ENCODE results near the gene NSUN4. TPM values are rescaled to one million over a fixed set of nuclear protein-coding genes. Genes with fewer than 3 reads are reported as not detected.
"Not testable (repeated sequence)": the region's sequence is repeated elsewhere in the genome, so short reads cannot be mapped to it uniquely, and the experiment has no call there.

Gene NSUN4
- total and polyA plus RNA-seq, 9 donors, result 12.2 to 35.2 (median 17.4) TPM

DNA sequence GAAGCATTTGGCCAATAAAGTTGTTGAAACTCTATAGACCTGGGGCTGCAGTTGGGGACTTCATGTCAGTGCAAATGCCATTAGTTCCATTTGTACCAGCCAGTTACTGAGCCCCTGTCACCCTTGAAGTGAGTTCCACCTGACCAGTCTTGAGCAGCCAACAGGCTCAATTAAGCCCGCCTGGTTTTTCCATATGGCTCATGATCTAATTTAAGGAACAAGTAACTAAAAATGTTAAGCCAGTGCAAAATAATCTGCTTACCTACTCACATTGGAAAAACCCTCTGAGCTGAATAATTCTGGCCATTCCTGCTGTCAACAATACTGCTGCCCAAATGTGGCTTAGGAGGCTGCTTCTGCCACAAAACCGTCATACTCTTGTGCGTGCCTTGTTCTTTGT is 21.6 kb downstream of the NSUN4 start:
- H3K4me3 ChIP-seq, result no peak overlapping the region
- H3K9me3 ChIP-seq, result no peaks in the 10 kb centered on the region
- no peaks in the 10 kb centered on the region for H3K36me3 ChIP-seq
- WGBS, 3 donors, result 83 to 86% (median 84%) methylated on average over 3 of the region's 3 CpGs
- intact Hi-C loops (cut with DNase I), result no loop called here
- DNase-seq, result no peak
- no peaks in the 10 kb centered on the region for H3K27me3 ChIP-seq
- no peaks in the 10 kb centered on the region for H3K4me1 ChIP-seq (ENCODE audit: insufficient read depth)
- TF ChIP-seq, protein P1, sequence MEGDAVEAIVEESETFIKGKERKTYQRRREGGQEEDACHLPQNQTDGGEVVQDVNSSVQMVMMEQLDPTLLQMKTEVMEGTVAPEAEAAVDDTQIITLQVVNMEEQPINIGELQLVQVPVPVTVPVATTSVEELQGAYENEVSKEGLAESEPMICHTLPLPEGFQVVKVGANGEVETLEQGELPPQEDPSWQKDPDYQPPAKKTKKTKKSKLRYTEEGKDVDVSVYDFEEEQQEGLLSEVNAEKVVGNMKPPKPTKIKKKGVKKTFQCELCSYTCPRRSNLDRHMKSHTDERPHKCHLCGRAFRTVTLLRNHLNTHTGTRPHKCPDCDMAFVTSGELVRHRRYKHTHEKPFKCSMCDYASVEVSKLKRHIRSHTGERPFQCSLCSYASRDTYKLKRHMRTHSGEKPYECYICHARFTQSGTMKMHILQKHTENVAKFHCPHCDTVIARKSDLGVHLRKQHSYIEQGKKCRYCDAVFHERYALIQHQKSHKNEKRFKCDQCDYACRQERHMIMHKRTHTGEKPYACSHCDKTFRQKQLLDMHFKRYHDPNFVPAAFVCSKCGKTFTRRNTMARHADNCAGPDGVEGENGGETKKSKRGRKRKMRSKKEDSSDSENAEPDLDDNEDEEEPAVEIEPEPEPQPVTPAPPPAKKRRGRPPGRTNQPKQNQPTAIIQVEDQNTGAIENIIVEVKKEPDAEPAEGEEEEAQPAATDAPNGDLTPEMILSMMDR (IDR thresholded peaks at IDR 0.05), result no peak
- no peak for TF ChIP-seq POLR2A (IDR thresholded peaks at IDR 0.05)
- no peak for TF ChIP-seq EP300 (IDR thresholded peaks at IDR 0.05)
- H3K27ac ChIP-seq, result no peak overlapping the region

DNA sequence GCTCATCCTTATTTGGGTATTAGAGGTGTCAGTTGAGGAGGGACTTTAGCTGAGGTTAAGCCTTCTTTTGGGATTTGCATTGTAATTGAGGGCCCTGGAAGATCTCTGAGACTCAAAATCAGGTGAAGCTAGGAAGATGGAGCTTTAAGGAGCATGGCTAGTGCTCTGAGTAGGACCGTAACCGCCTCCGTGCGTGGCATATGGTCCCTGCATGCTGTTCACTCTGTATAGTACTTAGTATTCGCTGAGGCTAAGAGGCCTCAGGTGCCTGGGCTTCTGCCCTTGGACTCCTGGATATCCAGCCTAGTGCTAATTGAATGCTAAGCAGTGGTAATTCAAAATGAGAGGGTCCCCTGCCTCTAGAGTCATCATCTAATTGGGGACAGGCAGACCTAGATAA is 22.5 kb downstream of the NSUN4 start:
- DNase-seq, result no peak
- Histone ChIP-seq H3K4me3 (no peak overlapping the region), H3K9me3 (no peaks in the 10 kb centered on the region), H3K4me1 (ENCODE audit: insufficient read depth) (no peaks in the 10 kb centered on the region), H3K27ac (no peak overlapping the region), H3K36me3 (no peaks in the 10 kb centered on the region), H3K27me3 (no peaks in the 10 kb centered on the region)
- 93 to 98% (median 96%) methylated on average over 5 of the region's 5 CpGs for WGBS, 3 donors
- TF ChIP-seq POLR2A (IDR thresholded peaks at IDR 0.05) (no peak), EP300 (IDR thresholded peaks at IDR 0.05) (no peak)
- TF ChIP-seq, protein P1 (IDR thresholded peaks at IDR 0.05), result no peak
- intact Hi-C loops (cut with DNase I), result no loop called here

DNA sequence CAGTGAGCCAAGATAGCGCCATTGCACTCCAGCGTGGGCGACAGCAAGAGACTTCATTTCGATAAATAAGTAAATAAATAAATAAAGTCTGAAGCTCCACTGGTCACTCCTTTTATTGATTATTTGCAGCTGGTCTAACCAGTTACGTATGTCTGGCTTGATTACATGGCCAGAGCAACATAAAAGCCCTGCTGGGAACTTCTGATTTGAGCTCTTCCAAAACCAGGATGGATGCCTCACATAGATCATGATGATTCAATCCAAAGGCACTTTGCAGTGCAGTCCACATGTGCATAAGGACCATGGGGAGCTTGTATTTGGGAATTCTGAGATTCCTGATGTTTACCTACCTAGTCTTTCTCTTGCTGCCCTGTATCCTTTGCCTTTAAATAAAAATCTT is 24.0 kb downstream of the NSUN4 start:
- no peak overlapping the region for H3K4me3 ChIP-seq
- TF ChIP-seq EP300 (IDR thresholded peaks at IDR 0.05) (no peak), POLR2A (IDR thresholded peaks at IDR 0.05) (no peak)
- TF ChIP-seq, protein P1 (IDR thresholded peaks at IDR 0.05), result no peak
- DNase-seq, result no peak
- intact Hi-C loops (cut with DNase I), result no loop called here
- no peaks in the 10 kb centered on the region for H3K4me1 ChIP-seq (ENCODE audit: insufficient read depth)
- H3K9me3 ChIP-seq, result no peaks in the 10 kb centered on the region
- H3K36me3 ChIP-seq, result no peaks in the 10 kb centered on the region
- H3K27me3 ChIP-seq, result no peaks in the 10 kb centered on the region
- H3K27ac ChIP-seq, result no peak overlapping the region
- WGBS, 3 donors, result 68 to 90% (median 88%) methylated on average over 5 of the region's 5 CpGs

DNA sequence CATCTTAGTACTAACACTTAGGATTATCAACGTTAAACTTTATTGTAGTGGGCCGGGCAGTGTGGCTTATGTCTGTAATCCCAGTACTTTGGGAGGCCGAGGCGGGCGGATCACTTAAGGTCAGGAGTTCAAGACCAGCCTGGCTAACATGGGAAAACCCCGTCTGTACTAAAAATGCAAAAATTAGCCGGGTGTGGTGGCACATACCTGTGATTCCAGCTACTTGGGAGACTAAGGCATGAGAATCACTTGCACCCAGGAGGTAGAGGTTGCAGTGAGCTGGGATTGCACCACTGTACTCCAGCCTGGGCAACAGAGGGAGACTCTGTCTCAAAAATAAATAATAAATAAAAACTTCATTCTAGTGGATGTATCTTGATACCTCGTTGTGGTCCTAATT is 25.2 kb downstream of the NSUN4 start:
- H3K27ac ChIP-seq; H3K36me3 ChIP-seq; intact Hi-C loops (cut with DNase I); H3K27me3 ChIP-seq; DNase-seq; H3K4me1 ChIP-seq (ENCODE audit: insufficient read depth); H3K4me3 ChIP-seq; H3K9me3 ChIP-seq: not testable (repeated sequence)
- 90 to 93% (median 92%) methylated on average over 8 of the region's 8 CpGs for WGBS, 3 donors

DNA sequence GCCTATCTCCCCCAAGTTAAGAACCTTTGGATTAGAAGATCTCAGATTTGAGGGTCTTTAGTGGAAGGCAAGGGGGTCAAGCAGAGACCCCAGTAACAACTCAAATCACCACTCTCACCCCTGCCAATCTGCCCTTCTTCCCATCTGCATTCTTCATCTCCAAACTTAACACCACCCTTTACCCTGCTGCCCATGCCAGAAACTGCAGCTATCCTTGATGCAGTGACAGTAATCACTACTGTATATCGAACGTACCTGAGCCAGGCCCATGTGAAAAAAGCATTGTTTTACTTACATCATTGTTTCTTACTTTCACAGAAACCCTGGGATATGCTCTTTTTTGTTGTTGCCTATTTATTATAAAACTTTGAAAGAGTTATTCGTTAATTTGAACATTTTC is 26.5 kb downstream of the NSUN4 start:
- Histone ChIP-seq H3K4me1 (ENCODE audit: insufficient read depth) (no peaks in the 10 kb centered on the region), H3K9me3 (no peaks in the 10 kb centered on the region), H3K4me3 (no peak overlapping the region), H3K27me3 (no peaks in the 10 kb centered on the region), H3K36me3 (no peaks in the 10 kb centered on the region), H3K27ac (no peak overlapping the region)
- 68 to 85% (median 76%) methylated on average over 3 of the region's 3 CpGs for WGBS, 3 donors
- DNase-seq, result no peak
- intact Hi-C loops (cut with DNase I), result no loop called here
- TF ChIP-seq POLR2A (IDR thresholded peaks at IDR 0.05) (no peak), EP300 (IDR thresholded peaks at IDR 0.05) (no peak)
- TF ChIP-seq, protein P1 (IDR thresholded peaks at IDR 0.05), result no peak

DNA sequence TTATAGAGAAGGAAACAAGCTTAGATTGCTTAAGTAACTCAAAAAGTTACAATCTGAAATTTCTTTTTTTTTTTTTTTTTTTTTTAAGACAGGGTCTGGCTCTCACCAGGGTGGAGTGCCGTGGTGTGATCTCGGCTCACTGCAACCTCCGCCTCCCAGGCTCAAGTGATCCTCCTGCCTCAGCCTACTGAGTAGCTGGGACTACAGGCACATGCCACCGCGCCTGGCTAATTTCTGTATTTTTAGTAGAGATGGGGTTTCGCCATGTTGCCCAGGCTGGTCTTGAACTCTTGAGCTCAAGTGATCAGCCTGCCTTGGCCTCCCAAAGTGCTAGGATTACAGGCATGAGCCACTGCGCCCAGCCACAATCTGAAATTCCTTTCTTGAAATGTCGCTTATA is 27.1 kb downstream of the NSUN4 start:
- H3K4me3 ChIP-seq; H3K9me3 ChIP-seq; H3K36me3 ChIP-seq; intact Hi-C loops (cut with DNase I); H3K27me3 ChIP-seq; DNase-seq; H3K4me1 ChIP-seq (ENCODE audit: insufficient read depth); H3K27ac ChIP-seq: not testable (repeated sequence)
- 96 to 97% (median 96%) methylated on average over 8 of the region's 8 CpGs for WGBS, 3 donors

Measured in ovary (tissue), 9 donors.